Measurements from ENCODE around the gene ELF5.

The ELF5 gene

DNA sequence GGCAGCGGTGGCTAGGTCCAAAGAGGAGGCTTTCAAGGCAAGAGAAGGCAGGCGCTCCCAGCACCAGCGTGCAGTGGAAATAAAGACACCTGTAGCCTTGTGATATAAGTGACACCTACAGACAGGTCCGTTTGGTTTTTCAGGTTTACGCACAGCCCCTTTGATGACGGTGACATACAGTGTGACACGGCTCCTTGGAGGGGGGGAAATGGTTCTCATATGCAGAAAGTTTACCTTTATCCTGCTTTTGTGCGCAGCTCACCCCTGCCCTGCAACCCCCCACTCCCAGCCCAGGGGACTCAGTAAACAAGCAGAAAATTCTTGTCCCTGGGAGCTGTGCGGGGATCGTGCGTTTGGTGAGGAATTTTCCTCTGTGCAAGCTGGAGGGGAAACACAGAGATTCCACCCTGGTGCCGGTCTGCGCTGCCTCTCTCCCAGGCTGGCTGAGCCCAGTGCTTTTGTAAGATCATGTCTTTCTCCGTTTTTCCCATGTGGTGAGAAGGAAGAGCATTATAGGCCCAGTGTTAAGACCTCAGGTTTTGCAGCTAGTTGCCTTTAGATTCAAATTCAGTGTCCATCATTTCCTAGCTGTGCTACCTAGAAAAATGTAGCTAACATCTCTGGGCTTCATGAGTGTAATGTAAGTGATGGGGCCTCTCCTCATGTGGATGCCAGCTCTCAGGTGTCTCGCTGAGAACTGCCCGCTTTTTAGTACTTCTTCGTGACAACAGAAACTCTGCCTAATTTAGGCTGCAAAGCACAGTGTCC lies at the start of gene ELF5:
Gene ELF5, minus strand, starts transcription at position 113 of the 768 bp plus-strand sequence. CDS start 8,045 bp downstream, outside the sequence.
- no peak for DNase-seq (ENCODE audit: low read depth)

DNA sequence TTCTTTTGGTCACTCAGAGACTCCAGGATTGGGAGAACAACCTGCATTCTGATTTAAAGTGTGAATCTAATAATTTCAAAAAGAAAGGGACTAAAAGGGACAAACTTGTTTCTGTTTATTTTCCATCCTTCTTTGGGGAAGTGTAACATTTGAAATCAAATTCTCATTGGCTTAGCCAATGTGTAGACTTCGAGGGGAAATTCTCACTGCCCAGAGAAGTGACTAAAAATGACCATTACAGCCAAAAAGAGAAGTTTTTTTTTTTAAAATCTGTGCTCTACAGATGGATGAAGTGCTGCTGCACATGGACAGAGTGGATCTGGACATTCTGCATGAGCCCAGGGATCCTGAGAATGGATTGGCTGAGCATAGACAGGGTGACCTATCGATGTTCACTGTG lies 49.4 kb upstream of the ELF5 start:
- DNase-seq (ENCODE audit: low read depth) = no peak

DNA sequence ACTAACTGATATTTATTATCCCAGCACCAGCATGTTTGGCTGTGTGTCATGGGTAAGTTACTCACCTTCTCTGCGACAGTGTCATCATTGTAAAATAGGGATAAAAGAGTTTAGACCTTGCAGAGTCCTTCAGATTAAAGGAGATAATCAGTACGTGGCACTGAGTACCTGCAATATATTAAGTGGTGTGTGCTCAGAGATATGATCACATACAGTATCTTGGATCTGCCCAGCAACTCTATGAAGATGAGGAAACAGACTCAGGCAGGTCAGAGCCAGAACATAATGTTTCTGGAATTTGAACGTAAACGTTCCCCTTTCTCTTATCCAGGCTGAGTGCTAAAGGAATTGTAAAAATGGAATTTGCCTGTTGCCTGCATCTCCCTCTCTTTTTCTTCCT lies 46.9 kb upstream of the ELF5 start:
- no peak for DNase-seq (ENCODE audit: low read depth)

DNA sequence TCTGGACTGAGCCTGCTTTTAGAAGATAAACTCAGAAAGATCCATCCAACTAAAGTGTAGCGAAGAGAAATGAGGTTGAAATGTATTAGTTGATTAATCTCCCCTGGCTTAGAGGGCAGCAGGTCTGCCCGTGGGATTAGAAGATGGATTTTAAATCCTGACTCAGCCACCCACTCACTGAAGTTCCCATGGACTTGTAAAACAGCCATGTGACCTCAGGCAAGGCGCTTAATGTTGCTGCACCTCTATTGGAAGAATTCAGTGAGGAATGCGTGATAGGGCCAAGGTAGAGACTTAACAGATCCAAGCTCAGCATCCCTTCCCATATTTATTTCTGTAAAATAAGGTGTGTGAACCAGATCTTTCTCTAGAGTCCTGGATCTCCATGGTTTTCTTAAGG lies 45.1 kb upstream of the ELF5 start:
- DNase-seq (ENCODE audit: low read depth) = no peak

DNA sequence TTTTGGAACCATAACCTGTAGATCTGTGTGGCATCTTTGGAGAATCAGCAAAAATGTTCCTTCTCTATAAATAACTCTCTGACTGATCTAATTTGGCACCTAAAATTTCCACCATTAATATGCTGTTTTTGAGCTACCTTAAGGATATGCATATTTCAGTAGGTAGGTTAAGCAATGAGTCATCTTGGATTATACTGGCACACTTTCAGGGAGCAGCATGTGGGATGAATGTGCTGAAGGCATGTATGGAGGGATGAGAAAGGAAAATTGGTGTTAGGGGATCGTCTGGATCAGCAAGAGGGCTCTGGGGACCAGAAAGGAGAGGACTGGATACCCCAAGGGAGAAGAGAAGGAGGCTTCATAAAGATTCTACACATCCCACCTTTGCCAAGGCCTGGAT lies 44.6 kb upstream of the ELF5 start:
- DNase-seq (ENCODE audit: low read depth) = no peak

DNA sequence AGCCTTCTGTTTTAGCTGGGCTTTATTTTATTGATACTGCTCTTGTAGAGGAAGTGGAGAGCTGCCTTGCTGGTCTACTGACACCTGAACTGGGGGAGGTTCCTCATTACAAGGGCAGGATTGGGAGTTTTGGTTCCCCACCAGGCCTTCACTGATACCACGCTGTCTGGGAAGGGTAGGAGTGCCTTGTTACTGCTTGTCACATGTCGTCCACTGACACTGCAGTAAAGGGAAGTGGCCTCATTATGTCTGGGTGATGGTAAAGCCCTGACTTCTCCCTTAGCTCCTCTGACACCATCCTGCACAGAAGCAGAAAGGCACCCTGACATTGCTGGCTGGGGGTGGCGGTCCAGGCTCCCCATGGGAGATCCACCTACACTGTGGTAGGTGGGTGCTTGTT lies 38.7 kb upstream of the ELF5 start:
- DNase-seq (ENCODE audit: low read depth) = no peak

DNA sequence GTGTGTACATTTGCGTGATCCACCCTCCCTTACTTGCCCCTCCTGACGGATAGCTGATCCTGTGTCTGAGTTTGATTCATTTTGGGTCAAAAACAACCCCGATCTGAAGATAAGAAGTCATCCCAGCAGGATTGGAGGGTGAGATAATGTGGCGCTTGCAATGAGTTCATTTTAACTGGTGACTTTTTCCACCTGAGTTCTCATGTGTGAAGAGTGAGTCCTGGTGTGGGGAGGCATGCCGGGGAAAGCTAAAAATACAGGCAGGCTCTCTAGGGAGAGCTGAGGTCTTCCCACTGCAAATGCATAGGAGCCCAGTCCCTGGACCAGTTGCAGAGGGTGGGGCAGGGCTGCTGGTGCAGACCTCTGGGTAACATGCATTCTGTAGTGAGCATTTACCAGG lies 35.7 kb upstream of the ELF5 start:
- DNase-seq (ENCODE audit: low read depth) = no peak

DNA sequence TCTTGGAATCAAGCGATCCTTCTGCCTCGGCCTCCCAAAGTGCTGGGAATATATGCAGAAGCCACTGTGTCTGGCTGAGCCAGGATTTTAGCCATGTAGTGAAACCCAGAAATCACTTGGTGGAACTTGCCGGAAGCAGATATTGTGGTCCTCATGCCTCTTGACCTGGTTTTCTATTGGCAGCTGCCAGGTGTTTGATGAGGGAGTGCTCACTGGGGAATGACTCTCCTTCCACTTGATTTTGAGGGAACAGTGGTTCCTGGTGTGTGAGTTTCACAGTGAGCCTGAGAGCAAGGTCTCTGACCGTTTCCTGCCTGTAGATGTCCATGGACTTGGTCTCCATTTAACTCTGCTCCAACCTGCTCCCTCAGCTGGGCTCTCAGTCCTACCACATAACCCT lies 34.7 kb upstream of the ELF5 start:
- DNase-seq (ENCODE audit: low read depth) = no peak

DNA sequence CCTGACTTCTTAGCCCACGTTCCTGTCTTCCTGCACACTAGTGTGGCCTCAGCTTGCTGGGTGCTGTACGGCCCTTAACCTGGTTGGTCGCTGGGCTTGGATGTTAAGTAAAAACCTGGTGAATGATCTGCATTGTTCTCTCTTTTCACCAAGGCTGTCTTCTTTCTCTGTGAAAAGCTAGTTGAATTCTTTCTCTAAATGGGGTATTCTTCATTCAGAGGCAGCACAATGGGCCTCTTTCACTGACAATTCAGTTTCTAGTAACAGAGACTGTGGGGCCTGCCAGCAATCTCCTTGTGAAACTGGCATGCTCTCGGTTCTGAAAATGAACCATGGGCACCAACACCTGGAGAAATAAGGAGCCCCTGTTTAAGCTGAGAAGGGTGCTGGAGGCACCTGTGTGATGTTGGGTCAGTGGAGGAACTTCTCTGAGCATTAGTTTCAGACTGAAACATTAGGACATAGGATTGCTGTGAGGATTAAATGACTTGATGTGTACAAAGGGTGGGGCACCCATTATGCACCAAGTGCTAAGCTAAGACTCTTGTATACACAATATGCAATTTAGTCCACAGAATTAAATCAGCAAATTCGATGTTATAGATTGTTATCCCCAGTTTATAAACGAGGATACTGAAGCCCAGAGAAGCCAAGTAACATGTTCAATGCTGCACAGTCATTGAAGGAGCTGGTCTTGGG lies 33.1 kb upstream of the ELF5 start:
- DNase-seq (ENCODE audit: low read depth) = no peak

DNA sequence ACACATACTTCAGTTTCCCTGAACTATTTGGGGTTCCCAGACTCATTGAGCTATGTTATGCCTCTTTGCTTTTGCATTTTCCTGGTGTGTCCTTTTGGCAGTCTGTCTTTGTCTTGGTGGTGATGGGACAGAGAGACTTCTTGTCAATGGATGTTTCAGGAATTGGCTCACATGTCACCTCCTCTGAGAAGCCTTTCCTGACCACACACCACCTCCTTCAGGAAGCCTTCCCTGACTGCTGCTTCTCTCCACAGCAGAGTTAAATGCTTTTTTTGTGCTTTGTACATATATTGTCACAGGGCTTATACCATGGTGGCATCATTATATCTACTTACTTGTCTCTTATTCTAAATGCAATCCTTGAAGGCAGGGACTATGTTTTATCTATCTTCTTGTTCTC lies 28.5 kb upstream of the ELF5 start:
- DNase-seq (ENCODE audit: low read depth) = no peak

DNA sequence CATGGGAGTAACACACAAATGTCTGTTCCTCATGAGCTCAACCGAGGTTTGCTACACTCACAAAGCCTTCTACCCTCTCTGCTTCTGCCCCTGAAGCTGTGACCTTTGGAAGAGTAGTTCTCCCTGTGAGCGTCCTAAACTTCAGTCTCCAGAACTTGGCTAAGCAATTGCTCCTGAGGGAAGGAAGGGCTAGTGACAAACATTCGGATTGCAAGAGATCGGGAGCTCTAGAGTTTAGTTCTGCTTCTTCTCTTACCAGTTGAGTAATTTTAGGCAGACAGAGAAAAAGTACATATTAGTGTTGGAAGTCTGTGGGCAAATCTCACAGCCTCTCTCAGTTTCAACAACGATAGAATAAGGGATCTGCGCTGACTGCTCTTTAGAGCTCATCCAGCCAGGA lies 27.3 kb upstream of the ELF5 start:
- DNase-seq (ENCODE audit: low read depth) = no peak

DNA sequence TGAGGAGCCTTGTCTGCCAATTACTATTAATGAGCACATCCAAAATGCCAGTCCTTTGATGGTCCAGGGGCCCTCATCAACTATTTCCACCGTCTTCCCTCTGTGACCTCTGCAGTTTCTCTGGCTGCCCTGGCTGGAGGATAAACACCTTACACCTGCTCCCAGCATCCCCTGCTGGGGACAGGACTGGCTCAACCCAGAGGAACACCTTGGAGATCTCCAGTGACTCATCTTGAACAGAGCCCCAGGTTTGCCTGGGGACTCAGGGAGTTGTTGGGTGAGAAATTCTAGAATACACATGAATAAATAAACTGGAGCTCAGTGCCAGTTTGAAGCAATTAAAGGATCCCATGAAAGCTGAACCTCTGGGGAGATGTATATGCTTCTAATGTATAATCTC lies 24.0 kb upstream of the ELF5 start:
- DNase-seq (ENCODE audit: low read depth) = no peak

DNA sequence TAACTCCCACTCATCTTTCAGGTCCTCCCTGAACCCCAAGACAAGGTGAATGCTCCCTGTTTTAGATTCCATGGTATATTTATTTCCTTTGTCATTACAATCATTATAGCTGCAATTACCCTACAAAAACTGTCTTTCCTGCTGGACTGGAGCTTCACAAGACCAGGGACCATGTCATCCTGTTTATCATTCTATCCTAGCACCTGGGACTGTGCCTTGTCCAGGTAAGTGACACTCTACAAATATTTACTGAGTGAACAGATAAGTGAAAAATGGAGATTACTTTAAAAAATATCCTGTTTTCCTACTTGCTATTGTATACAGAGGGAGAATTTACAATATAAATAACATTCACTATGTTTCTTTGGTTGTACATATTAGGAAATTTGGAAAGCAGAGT lies 22.5 kb upstream of the ELF5 start:
- DNase-seq (ENCODE audit: low read depth) = no peak

DNA sequence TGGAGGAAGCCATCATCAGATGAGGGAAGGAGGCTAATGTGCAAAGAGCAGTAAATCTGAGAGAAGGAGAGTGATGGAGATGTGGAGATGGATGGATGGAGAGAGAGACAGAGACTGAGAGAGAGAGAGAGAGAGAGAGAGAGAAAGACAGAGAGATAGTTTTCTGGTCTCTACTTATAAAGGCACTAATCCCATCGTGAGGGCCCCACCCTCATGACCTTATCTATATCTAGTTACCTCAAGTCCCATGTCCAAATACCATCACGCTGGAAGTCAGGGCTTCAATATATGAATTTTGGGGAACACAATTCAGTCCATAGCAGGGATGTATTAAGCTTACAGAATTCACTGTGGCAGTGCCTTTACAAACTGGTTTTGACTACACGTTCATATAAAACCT lies 21.2 kb upstream of the ELF5 start:
- no peak for DNase-seq (ENCODE audit: low read depth)

DNA sequence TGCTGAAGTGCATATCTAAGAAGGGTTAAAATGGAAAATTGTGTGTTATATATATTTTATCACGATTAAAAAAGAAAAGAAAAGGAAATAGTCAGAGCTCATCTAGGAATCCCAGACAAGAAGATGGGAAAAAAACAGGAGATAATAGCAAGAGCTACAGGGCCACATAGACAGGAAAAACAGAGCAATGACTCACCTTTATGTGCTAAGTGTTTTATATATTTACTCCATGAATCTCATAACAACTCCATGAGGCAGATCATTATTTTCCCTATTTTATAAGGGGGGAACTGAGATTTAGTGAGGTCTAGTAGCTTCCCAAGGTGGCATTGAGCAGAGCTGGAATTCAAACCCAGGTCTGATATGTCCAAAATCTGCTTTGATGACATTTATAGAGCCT lies 18.1 kb upstream of the ELF5 start:
- no peak for DNase-seq (ENCODE audit: low read depth)

DNA sequence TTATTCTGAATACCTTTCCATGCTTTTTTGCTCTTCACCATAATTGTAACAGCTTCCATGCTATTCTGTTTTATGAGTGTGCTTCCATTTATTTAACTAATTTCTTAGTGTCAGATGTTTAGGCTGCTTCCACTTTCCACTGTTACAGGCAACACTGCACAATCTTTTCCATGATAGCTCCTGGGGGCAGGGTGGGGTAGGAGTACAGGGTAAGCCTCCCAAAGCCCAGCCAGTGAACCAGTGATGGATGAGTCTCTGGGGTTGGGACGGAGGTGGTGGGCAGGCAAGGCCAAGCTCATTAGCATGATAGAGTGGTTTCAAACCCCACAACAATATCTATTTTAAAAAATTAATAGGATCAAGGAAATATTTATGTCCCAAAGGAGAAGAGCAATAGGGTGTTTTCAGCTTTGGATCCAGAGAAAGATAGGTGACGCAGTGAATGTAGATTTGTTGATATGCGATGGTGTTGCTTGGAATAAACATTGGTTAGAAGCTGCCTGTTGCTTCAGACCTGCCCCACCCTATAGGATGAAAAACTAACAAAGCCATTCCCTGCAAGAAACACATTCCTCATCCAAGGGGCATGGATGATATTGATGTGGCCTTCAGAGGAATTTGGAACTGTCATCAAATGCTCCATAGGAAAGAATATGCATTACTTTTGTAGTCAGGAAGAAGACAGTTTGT lies 17.1 kb upstream of the ELF5 start:
- DNase-seq (ENCODE audit: low read depth) = no peak

DNA sequence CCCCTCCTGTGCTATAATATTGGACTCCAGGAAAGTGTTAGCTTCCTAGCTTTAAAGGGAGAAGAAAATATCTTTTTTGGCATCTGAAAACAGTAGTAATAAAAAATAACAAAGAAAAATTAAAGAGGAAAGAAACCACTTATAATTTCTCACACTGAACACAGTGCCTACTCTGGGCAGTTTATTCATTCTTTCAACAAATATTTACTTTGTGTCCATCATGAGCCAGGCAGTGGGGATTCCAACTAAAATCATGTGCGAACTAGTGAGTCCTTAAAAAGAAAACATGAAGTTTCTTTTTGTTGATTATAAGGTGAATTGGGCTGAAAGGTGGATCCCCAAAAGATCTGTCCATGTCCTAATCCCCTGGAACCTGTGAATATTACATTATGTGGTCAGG lies 16.0 kb upstream of the ELF5 start:
- DNase-seq (ENCODE audit: low read depth) = no peak

DNA sequence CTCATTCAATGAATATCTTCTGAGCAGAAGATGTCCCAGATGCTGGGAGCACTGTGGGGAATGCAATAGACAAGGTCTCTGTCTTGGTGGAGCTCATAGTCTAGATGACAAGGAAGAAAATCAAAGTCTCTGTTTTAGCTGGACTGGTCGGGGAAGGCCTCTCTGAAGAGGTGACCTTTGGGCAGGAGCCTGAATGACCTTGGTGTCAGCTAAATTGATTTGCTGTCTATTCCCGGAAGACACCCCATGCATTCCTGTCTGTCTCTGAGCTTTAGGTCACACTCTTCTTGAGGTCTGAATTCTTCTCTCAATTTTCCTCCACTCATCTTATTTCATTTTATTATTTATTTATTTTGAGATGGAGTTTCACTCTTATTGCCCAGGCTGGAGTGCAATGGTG lies 14.5 kb upstream of the ELF5 start:
- DNase-seq (ENCODE audit: low read depth) = no peak

DNA sequence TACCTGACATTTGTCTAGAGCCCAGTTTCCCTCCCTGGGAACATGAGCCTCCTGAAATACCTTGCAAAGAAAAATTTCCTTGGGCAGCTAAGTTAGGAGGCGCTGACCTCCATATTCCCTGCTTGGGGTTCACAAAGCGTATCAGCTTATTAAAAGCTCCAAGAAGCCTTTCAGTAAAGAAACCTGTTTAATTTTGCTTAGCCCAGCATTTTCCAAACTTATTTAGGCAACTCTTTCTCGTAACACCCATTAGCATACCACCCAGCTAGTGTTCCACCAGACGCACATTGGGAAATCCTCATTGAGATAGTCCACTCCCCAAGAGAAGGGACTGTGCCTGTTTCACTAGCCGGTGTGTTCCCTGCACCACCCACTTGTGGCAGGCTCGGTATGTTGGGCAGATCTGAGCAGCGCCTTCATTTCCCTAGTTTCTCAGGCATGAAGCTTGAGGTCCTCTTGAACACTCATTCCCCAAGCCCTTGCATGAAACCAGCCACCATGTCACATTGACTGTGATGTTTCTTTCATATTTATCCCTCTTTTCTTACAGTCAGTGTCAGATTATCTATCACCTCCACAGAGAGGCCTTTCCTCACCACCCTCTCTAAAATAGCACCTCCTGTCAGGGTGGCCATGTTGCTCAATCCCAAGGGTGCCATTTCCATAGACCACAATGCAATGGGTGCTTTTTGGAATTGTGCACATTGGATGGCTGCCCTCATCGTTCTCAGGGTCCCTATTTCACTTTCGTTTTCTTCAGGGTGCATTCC lies 12.5 kb upstream of the ELF5 start:
- DNase-seq (ENCODE audit: low read depth) = no peak

DNA sequence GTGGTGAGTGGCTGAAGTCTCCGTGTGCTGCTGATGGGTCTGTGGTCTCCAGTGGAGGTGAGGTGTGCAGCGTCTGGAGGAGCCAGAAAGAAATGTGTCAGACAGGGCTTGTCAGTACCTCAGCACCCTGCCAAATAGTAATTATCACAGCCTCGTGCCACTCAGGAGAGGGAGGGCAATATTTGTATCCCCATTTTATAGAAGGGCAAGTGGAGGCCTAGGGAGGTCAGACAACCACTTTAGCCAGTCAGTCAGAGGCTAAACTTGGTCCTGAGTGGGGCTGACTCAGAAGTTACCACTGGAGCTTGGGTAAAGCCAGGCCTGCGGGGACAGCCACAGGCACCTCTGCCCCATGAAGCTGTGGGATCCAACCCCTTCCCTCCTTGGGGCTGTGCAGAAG lies 11.5 kb upstream of the ELF5 start:
- DNase-seq (ENCODE audit: low read depth) = no peak

DNA sequence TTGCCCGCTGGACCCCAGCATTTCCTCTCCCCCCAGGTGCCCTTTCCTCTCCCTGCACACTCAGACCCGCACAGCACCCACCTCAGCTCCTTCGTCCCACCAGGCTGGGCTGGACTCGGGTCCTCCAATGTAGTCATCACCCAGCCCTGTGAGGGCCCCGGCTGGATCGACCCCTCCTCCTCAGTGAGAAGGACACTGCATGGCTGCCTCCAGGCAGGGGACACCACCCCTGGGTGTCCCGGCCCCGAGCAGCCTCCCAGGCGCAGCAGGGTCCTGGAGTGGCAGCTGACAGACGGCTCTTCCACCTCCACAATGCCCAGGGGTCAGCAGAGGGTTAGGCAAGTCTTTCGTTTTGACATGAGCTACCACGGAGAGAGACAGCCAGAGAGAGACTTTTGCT lies 11.1 kb upstream of the ELF5 start:
- no peak for DNase-seq (ENCODE audit: low read depth)

DNA sequence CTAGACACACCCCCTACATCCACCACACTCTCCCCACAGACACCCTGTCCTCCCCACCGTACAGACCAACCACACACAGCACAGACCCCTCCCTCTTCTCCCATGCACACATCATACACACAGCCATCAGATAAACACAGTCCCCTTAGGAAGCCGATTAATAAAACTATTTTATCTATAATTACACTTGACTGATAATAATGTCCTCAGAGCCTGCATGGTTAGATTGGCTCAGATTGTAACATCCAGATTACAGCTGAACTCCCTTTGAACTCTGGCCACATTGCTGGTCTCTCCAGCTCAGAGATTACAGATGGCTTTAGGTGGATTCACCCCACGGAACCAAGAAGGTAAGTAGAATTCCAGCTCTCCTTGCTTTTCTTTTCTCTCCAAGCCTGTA lies 9.5 kb upstream of the ELF5 start:
- no peak for DNase-seq (ENCODE audit: low read depth)

DNA sequence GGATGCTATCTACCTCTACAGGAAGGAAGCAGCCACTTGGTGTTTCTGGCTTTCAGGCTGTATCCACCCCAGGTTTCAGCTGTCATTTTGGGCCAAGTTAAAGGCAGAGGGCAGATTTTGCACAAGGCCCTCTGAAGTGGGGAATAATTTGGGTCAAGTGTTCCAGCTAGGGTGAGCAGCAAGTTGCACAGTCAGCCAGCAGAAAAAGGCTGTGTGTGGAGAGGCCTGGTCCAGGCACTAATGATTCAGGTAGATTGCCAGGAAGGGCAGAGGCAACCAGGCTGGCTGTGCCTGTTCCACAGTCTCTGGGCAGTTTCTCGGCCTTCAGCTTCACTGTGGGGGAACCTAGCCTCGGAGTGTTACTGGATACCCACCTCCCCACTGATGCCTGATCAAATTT lies 8.6 kb upstream of the ELF5 start:
- DNase-seq (ENCODE audit: low read depth) = no peak

Measured in fibroblast of gingiva (primary cell).